B cell (primary cell): ENCODE data around the gene FOXE3. TPM values are rescaled to one million over a fixed set of nuclear protein-coding genes. Genes with fewer than 3 reads are reported as not detected.

Source experiments
- ATAC-seq: fragments of 200-7000 bp; cut with Tn5 transposase; one replicate; pipeline ENCODE4 v1.10.0; 2021; ENCODE audit warnings: low read depth, mild to moderate bottlenecking, moderate number of reproducible peaks, moderate library complexity
- CTCF ChIA-PET: fragments of 350-600 bp; sonication (Branson Sonifier 250); formaldehyde crosslinking; loops from one replicate; lab custom pipeline; 2021; ENCODE audit warnings: antibody characterized with exemption, inconsistent platforms; lab: Charles Lee
- POLR2A ChIA-PET: fragments of 350-600 bp; sonication (Branson Sonifier 250); formaldehyde crosslinking; loops from one replicate; lab custom pipeline; 2021; ENCODE audit warnings: antibody characterized with exemption; lab: Charles Lee
- DNase-seq: peaks from one replicate; pipeline ENCODE4 v3.0.0; 2013
- H2AFZ ChIP-seq: 2 replicates; pipeline ENCODE4 v1.6.1; 2012; ENCODE audit warnings: mild to moderate bottlenecking, low read depth, low read length; ENCODE audit not compliant: insufficient read depth, poor library complexity, severe bottlenecking
- H3K27ac ChIP-seq, 2 donors: 1 replicate in 1 of 2; 2 replicates in 1 of 2; pipeline ENCODE4 v1.5.1; 2012 to 2013; ENCODE audit warnings: low read length in 2 of 2, mild to moderate bottlenecking in 2 of 2, moderate library complexity in 1 of 2
- H3K27me3 ChIP-seq, 4 experiments: fragments of 200-600 bp in 1 of 4; sonication (generic) in 1 of 4; replicated peaks in 1 of 4; 1 replicate in 2 of 4; 2 replicates in 2 of 4; pipeline versions ENCODE4 v1.6.1 to v1.7.0; 2013 to 2016; ENCODE audit warnings: low read length in 3 of 4, mild to moderate bottlenecking in 2 of 4, mixed read lengths in 1 of 4, moderate library complexity in 1 of 4; ENCODE audit not compliant: insufficient read depth in 4 of 4, control insufficient read depth in 3 of 4; ENCODE audit errors: control extremely low read depth in 1 of 4
- H3K36me3 ChIP-seq, 2 experiments: replicated peaks in 1 of 2; 1 replicate in 1 of 2; 2 replicates in 1 of 2; pipeline versions ENCODE4 v1.6.1 to v1.7.1; 2013; ENCODE audit warnings: low read length in 1 of 2; ENCODE audit not compliant: insufficient read depth in 2 of 2, control insufficient read depth in 1 of 2; ENCODE audit errors: control extremely low read depth in 1 of 2, extremely low read depth in 1 of 2
- H3K4me1 ChIP-seq, 2 donors: fragments of 200-600 bp in 1 of 2; sonication (generic) in 1 of 2; 1 replicate in 1 of 2; 2 replicates in 1 of 2; pipeline versions ENCODE4 v1.5.1 to v1.6.1; 2013 to 2017; ENCODE audit warnings: low read length in 2 of 2; ENCODE audit not compliant: control insufficient read depth in 2 of 2, insufficient read depth in 2 of 2
- H3K4me2 ChIP-seq: replicated peaks from 2 replicates; pipeline ENCODE3; 2012; ENCODE audit warnings: mild to moderate bottlenecking, low read depth, low read length; ENCODE audit not compliant: poor library complexity, severe bottlenecking
- H3K4me3 ChIP-seq, 5 experiments: fragments of 200-600 bp in 1 of 5; sonication (generic) in 1 of 5; 1 replicate in 3 of 5; 2 replicates in 2 of 5; pipeline versions ENCODE4 v1.5.1 to v1.7.0; 2011 to 2016; ENCODE audit warnings: low read length in 4 of 5, mild to moderate bottlenecking in 4 of 5, low read depth in 2 of 5, control low read depth in 1 of 5, moderate library complexity in 1 of 5; ENCODE audit not compliant: insufficient read depth in 1 of 5; ENCODE audit errors: control extremely low read depth in 1 of 5, extremely low read depth in 1 of 5
- H3K79me2 ChIP-seq: fragments of 200-600 bp; sonication (generic); one replicate; pipeline ENCODE4 v1.6.0; 2016; ENCODE audit warnings: low read length; ENCODE audit not compliant: control insufficient read depth, insufficient read depth
- H3K9ac ChIP-seq: fragments of 200-600 bp; sonication (generic); 2 replicates; pipeline ENCODE4 v1.6.1; 2017; ENCODE audit warnings: mild to moderate bottlenecking, low read length, moderate library complexity
- H3K9me3 ChIP-seq, 3 donors: one replicate each; pipeline versions ENCODE4 v1.6.1 to v1.7.1; 2013; ENCODE audit warnings: low read length in 2 of 3; ENCODE audit not compliant: control insufficient read depth in 2 of 3, insufficient read depth in 1 of 3; ENCODE audit errors: control extremely low read depth in 1 of 3
- H4K20me1 ChIP-seq: 2 replicates; pipeline ENCODE4 v1.6.0; 2012; ENCODE audit warnings: mild to moderate bottlenecking, low read length; ENCODE audit not compliant: insufficient read depth, control insufficient read depth, poor library complexity, severe bottlenecking
- H3K27ac Mint-ChIP-seq: one replicate; pipeline ENCODE4 v1.8.0; 2021; ENCODE audit warnings: mixed read lengths
- H3K27me3 Mint-ChIP-seq: one replicate; pipeline ENCODE4 v1.8.0; 2021; ENCODE audit warnings: mixed read lengths
- H3K4me1 Mint-ChIP-seq: one replicate; pipeline ENCODE4 v1.8.0; 2021; ENCODE audit warnings: mixed read lengths
- H3K4me3 Mint-ChIP-seq: one replicate; pipeline ENCODE4 v1.8.0; 2021; ENCODE audit warnings: mixed read lengths
- H3K9me3 Mint-ChIP-seq: one replicate; pipeline ENCODE4 v1.8.0; 2022; ENCODE audit warnings: mixed read lengths; ENCODE audit not compliant: insufficient read depth
- EZH2 ChIP-seq: IDR thresholded peaks from 2 replicates; pipeline ENCODE4 v1.6.1; 2012; ENCODE audit warnings: borderline replicate concordance, low read depth, mild to moderate bottlenecking, moderate library complexity, low read length; ENCODE audit not compliant: insufficient read depth, poor library complexity, severe bottlenecking
- WGBS: methylation state at CpG from one replicate; pipeline ENCODE4 v1.1.5; 2013; ENCODE audit warnings: missing lambda C conversion rate; ENCODE audit not compliant: insufficient coverage; 5-methylcytosine and 5-hydroxymethylcytosine counted together
- intact Hi-C: fragments of 100-400 bp; cut with micrococcal nuclease; formaldehyde crosslinking; loops from one replicate; pipeline ENCODE4 v1.10.0; 2022
- polyA plus RNA-seq: library from polyadenylated mRNA; depleted of rRNA; stranded (reverse); fragments of >200 nt; gene quantifications from 2 replicates; pipeline ENCODE4 v1.2.3, GENCODE V29; 2012
- total RNA-seq, 2 donors: library from RNA; stranded (reverse); fragments of 120-200 nt in 1 of 2; gene quantifications; 1 replicate in 1 of 2; 2 replicates in 1 of 2; pipeline versions ENCODE4 v1.2.3 to v1.2.4, GENCODE V29; 2013 to 2022
- TF ChIP-seq, protein P1 (sequence below): fragments of 200-600 bp; IDR thresholded peaks from one replicate; pipeline ENCODE4 v1.8.0; 2022; ENCODE audit warnings: antibody characterized with exemption, mild to moderate bottlenecking

FOXE3 gene
- total and polyA plus RNA-seq, 2 donors (not counting 1 experiment from before 2014, with no cell fraction given) = not detected

DNA sequence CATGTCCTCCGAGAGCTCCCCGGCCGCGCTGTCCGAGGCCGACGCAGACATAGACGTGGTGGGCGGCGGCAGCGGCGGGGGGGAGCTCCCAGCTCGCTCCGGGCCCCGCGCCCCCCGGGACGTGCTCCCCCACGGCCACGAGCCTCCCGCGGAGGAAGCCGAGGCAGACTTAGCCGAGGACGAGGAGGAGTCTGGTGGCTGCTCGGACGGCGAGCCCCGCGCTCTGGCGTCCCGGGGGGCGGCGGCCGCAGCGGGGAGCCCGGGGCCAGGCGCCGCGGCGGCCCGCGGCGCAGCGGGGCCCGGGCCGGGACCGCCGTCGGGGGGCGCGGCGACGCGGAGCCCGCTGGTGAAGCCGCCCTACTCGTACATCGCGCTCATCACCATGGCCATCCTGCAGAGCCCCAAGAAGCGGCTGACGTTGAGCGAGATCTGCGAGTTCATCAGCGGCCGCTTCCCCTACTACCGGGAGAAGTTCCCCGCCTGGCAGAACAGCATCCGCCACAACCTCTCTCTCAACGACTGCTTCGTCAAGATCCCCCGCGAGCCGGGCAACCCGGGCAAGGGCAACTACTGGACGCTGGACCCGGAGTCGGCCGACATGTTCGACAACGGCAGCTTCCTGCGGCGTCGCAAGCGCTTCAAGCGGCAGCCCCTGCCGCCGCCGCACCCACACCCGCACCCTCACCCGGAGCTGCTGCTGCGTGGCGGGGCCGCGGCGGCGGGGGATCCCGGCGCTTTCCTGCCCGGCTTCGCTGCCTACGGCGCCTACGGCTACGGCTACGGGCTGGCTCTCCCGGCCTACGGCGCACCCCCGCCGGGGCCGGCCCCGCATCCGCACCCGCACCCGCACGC lies 22.3 kb downstream of the FOXE3 start:
- H4K20me1 ChIP-seq = peaks cover 16% of the 10 kb centered on the region
- H3K9me3 ChIP-seq = peaks cover 0 to 33% (median 1%) of the 10 kb centered on the region in 3 donors
- peaks cover 4 to 78% (median 43%) of the 10 kb centered on the region in 4 experiments for H3K27me3 ChIP-seq
- ATAC-seq = no peak
- H3K4me1 ChIP-seq = peaks cover 29 to 41% of the 10 kb centered on the region in 2 donors
- Mint-ChIP-seq H3K4me1 (peaks cover 32% of the 10 kb centered on the region), H3K4me3 (peak overlapping the region; percentile 85), H3K9me3 (no peaks in the 10 kb centered on the region), H3K27me3 (peaks cover 21% of the 10 kb centered on the region), H3K27ac (peak overlapping the region; percentile 59)
- ChIA-PET CTCF (interaction anchor here (1.0 to 3.0 kb wide), 11 partner anchors 9 to 289 kb away, joined by 3 to 24 read pairs (median 6); partner anchors contain the start of genes CMPK1 and STIL), POLR2A (interaction anchor here (0.6 to 1.0 kb wide), 3 partner anchors 10 to 287 kb away, joined by 4 read pairs; no protein-coding TSS in a partner anchor)
- H3K27ac ChIP-seq = no peak overlapping the region
- peak overlapping the region; percentile 94 for H2AFZ ChIP-seq
- WGBS = 4% methylated on average over 117 of the region's 117 CpGs
- H3K79me2 ChIP-seq = no peaks in the 10 kb centered on the region
- peak overlapping the region in 4 of 5 experiments; percentile 8 to 83 (median 75) for H3K4me3 ChIP-seq
- H3K4me2 ChIP-seq = peak overlapping the region; percentile 91
- no peaks in the 10 kb centered on the region for H3K36me3 ChIP-seq
- TF ChIP-seq, protein P1, sequence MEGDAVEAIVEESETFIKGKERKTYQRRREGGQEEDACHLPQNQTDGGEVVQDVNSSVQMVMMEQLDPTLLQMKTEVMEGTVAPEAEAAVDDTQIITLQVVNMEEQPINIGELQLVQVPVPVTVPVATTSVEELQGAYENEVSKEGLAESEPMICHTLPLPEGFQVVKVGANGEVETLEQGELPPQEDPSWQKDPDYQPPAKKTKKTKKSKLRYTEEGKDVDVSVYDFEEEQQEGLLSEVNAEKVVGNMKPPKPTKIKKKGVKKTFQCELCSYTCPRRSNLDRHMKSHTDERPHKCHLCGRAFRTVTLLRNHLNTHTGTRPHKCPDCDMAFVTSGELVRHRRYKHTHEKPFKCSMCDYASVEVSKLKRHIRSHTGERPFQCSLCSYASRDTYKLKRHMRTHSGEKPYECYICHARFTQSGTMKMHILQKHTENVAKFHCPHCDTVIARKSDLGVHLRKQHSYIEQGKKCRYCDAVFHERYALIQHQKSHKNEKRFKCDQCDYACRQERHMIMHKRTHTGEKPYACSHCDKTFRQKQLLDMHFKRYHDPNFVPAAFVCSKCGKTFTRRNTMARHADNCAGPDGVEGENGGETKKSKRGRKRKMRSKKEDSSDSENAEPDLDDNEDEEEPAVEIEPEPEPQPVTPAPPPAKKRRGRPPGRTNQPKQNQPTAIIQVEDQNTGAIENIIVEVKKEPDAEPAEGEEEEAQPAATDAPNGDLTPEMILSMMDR = no peak
- TF ChIP-seq EZH2 = peak; percentile 96
- peak overlapping the region; percentile 73 for H3K9ac ChIP-seq
- peak; percentile 66 for DNase-seq
- intact Hi-C loops = no loop called here
